Osteocyte (in vitro differentiated cells): ENCODE measurements around the gene NAXD. TPM values are rescaled to one million over a fixed set of nuclear protein-coding genes. Genes with fewer than 3 reads are reported as not detected.

Source experiments
- DNase-seq: peaks from one replicate; pipeline ENCODE4 v3.0.0; 2021; ENCODE audit warnings: mixed read lengths; ENCODE audit not compliant: unreplicated experiment; ENCODE audit errors: extremely low spot score
- H3K27ac Mint-ChIP-seq: one replicate; pipeline ENCODE4 v1.8.0; 2021; ENCODE audit warnings: mild to moderate bottlenecking, mixed read lengths; ENCODE audit not compliant: unreplicated experiment
- H3K27me3 Mint-ChIP-seq: one replicate; pipeline ENCODE4 v1.8.0; 2021; ENCODE audit warnings: mixed read lengths; ENCODE audit not compliant: unreplicated experiment
- H3K36me3 Mint-ChIP-seq: one replicate; pipeline ENCODE4 v1.8.0; 2021; ENCODE audit warnings: mixed read lengths; ENCODE audit not compliant: unreplicated experiment
- H3K4me1 Mint-ChIP-seq: one replicate; pipeline ENCODE4 v1.8.0; 2021; ENCODE audit warnings: mixed read lengths; ENCODE audit not compliant: unreplicated experiment
- H3K4me3 Mint-ChIP-seq: one replicate; pipeline ENCODE4 v1.8.0; 2021; ENCODE audit warnings: mild to moderate bottlenecking, moderate library complexity, mixed read lengths; ENCODE audit not compliant: unreplicated experiment
- H3K9me3 Mint-ChIP-seq: one replicate; pipeline ENCODE4 v1.8.0; 2021; ENCODE audit warnings: mixed read lengths; ENCODE audit not compliant: unreplicated experiment
- total RNA-seq: library from RNA; stranded (reverse); gene quantifications from 2 replicates; pipeline ENCODE4 v1.2.1, GENCODE V29; 2021
- TF ChIP-seq, protein P1 (sequence below): fragments of 200-600 bp; sonication (generic); IDR thresholded peaks from 2 replicates; pipeline ENCODE4 v1.5.0; 2021; ENCODE audit warnings: antibody characterized with exemption, mild to moderate bottlenecking, moderate library complexity

NAXD gene
- total RNA-seq, 1 donor from 2014 or later, result 34.3 TPM

DNA sequence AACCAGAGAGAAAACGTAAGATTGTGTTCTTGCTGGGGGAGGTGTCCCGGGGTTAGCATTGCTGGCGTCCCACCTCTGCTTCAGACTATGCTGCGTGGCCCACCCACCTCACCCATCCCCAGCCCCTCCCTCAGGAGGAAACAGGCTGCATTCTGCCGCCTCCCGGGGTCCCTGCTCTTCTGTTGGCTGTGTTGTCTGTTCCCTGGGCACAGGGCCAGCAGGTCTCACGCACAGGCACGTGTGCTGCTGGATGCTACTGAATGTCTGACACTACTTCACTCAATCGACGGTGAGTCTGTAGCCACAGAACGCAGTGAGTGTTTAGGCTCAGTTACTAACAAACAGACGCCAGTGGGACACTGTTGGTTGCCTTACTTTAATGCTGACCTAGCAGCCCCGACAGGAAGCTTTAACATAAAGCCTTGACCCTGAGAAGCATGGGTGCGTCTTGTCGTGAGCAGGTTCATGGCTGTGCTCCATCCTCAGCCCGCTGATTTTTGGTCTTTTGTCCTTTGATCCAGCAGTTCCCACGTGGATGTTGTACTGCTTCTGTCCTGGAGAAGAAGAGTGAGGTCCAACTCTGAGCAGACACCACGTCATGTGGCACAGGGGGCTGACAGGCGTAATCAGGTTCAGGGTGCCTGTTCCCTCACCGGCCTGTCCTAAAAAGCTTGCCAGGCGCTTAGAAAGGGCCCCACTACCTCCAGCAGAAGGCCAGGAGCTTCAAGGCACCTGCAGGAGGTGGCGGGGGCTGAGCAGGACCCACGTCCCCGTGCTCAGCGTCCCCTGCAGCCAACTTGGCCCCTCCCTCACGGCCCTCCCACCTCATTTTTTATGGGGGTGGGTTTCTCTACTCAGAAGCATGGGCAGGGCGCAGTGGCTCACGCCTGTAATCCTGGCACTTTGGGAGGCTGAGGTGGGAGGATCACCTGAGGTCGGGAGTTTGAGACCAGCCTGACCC lies 26.0 kb downstream of the NAXD start:
- Mint-ChIP-seq H3K4me3 (no peak overlapping the region), H3K4me1 (peaks cover 2% of the 10 kb centered on the region), H3K9me3 (no peaks in the 10 kb centered on the region), H3K27me3 (no peaks in the 10 kb centered on the region), H3K27ac (no peak overlapping the region), H3K36me3 (peaks cover 41% of the 10 kb centered on the region)
- no peak for DNase-seq
- TF ChIP-seq, protein P1, sequence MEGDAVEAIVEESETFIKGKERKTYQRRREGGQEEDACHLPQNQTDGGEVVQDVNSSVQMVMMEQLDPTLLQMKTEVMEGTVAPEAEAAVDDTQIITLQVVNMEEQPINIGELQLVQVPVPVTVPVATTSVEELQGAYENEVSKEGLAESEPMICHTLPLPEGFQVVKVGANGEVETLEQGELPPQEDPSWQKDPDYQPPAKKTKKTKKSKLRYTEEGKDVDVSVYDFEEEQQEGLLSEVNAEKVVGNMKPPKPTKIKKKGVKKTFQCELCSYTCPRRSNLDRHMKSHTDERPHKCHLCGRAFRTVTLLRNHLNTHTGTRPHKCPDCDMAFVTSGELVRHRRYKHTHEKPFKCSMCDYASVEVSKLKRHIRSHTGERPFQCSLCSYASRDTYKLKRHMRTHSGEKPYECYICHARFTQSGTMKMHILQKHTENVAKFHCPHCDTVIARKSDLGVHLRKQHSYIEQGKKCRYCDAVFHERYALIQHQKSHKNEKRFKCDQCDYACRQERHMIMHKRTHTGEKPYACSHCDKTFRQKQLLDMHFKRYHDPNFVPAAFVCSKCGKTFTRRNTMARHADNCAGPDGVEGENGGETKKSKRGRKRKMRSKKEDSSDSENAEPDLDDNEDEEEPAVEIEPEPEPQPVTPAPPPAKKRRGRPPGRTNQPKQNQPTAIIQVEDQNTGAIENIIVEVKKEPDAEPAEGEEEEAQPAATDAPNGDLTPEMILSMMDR, result no peak

DNA sequence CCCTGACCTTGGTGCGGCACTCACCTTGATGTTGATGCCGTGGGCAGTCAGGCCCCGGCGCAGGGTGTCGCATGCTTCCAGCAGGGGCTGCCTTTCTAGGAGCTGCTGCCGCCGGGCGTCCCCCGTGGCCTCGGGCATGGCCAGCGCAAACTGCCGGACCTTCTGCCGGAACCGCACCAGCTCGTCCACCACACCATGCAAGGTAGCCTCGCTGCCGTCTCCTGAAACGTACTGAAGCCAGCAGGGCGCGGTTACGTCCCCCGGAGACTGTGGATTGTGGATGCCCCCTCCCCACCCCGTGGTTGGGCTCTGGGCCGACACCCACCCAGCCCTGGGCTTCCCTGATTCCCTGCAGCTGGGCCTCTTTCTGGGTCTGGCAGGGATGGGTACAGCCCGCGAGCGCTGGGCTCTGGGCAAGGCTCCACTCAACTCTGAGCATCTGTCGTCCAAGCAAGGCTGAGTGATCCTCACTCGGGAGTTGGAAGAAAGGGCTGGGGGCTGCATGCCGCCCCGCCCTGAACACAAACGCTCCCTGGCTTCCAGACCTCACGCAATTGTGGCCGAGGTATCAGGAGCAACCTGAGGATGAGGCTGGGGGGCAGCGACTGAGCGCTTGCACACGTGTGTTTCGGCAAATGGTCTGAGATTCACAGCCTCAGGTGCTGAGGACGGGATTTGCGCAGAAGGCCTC lies 27.1 kb downstream of the NAXD start:
- H3K36me3 Mint-ChIP-seq, result peaks cover 33% of the 10 kb centered on the region
- H3K4me3 Mint-ChIP-seq, result no peak overlapping the region
- peaks cover 2% of the 10 kb centered on the region for H3K4me1 Mint-ChIP-seq
- no peak overlapping the region for H3K27ac Mint-ChIP-seq
- DNase-seq, result peak; percentile 83
- H3K27me3 Mint-ChIP-seq, result no peaks in the 10 kb centered on the region
- TF ChIP-seq, protein P1, result no peak
- H3K9me3 Mint-ChIP-seq, result no peaks in the 10 kb centered on the region

DNA sequence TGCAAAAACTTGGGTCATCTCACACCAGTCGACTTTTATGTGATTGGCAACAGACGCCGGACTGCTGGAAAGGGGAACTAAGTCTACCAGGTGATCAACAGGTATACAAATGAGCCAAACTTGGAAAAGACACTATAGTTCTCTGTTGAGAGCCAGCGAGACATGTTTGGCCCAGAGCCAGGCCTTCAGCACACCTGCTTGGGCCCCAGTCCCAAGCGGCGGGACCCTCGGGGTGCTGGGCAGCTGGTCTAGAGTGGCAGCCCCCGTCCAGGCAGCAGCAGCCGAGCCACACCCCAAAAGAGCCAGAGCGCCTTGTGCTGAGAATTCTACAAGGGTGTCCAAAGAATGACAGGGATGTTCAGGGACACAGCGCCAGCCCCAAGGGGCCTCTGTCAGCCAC lies 28.0 kb downstream of the NAXD start:
- DNase-seq, result no peak
- Mint-ChIP-seq H3K36me3 (peaks cover 31% of the 10 kb centered on the region), H3K27ac (no peak overlapping the region), H3K4me1 (peaks cover 2% of the 10 kb centered on the region), H3K27me3 (no peaks in the 10 kb centered on the region), H3K4me3 (no peak overlapping the region), H3K9me3 (no peaks in the 10 kb centered on the region)
- TF ChIP-seq, protein P1, result no peak

DNA sequence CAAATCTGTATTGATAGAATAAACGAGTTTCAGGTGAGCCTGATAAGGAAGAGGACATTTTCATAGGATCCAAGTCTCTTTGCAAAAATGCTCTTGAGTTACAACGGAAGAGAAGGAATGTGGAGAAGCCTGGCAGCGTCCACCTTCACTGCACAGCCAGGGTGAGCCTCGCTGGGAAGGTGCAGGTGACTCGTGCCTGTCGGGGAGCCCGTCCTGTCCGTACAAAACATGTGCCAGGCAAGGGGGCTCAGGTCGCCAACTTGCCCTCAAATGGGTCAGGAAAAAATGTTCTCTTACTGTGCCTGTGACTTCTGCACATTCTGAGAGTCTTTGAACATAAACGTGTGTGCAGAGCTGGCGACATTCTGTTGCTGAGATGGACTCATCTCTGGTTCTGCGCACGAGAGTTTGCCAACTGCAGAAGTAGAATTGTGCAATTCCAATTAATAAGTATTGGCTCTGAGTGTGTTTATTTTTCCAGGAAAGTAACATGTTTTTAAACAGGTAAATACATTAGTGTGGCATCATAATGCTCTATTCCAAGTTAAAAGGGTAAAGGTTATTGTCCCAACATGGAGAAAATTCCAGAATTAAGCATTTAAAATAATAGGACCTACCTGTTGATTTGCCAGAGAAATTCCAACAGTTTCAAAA lies 28.6 kb downstream of the NAXD start:
- H3K27ac Mint-ChIP-seq, result no peak overlapping the region
- no peak for DNase-seq

More for the DNA sequence above, 28.6 kb downstream of the NAXD start:
- peaks cover 2% of the 10 kb centered on the region for H3K4me1 Mint-ChIP-seq
- H3K4me3 Mint-ChIP-seq, result no peak overlapping the region
- TF ChIP-seq, protein P1, result no peak
- H3K9me3 Mint-ChIP-seq, result no peaks in the 10 kb centered on the region
- peaks cover 25% of the 10 kb centered on the region for H3K36me3 Mint-ChIP-seq
- no peaks in the 10 kb centered on the region for H3K27me3 Mint-ChIP-seq
